Measurements from ENCODE around the gene MRFAP1.

MRFAP1 gene

GRCh38 chr4:6686104-6686787 lies 45.8 kb downstream of the MRFAP1 start:
- no peak for TF ChIP-seq GATA3 (IDR thresholded peaks at IDR 0.05; ENCODE audit: low read depth, low read length)
- TF ChIP-seq GATA2 (IDR thresholded peaks at IDR 0.05; ENCODE audit: low read depth, low read length): no peak

- no peak for TF ChIP-seq GATA3 (IDR thresholded peaks at IDR 0.05; ENCODE audit: low read depth, low read length)
- TF ChIP-seq GATA2 (IDR thresholded peaks at IDR 0.05; ENCODE audit: low read depth, low read length): no peak
Measured at GRCh38 chr4:6687947-6688878, 47.7 kb downstream of the MRFAP1 start.

- TF ChIP-seq GATA2 (IDR thresholded peaks at IDR 0.05; ENCODE audit: low read depth, low read length): no peak
- no peak for TF ChIP-seq GATA3 (IDR thresholded peaks at IDR 0.05; ENCODE audit: low read depth, low read length)
Measured at GRCh38 chr4:6688879-6689505, 48.5 kb downstream of the MRFAP1 start.

GRCh38 chr4:6689506-6689960 lies 49.0 kb downstream of the MRFAP1 start:
- TF ChIP-seq GATA2 (IDR thresholded peaks at IDR 0.05; ENCODE audit: low read depth, low read length) (no peak), GATA3 (IDR thresholded peaks at IDR 0.05; ENCODE audit: low read depth, low read length) (no peak)

Measured in SH-SY5Y (cell line).